ENCODE results near the gene GBP1.
A peak's percentile ranks its signal among the peaks of the same experiment; 100 is the strongest.

GBP1 gene

GRCh38 chr1:89100412-89100811 is 35.4 kb upstream of the GBP1 start:
- DNase-seq (ENCODE audit: low read depth): no peak
- TF ChIP-seq CTCF (conservative IDR thresholded peaks at IDR 0.05; ENCODE audit: low read depth, low read length): no peak
- H3K4me3 ChIP-seq (ENCODE audit: low read depth, low read length): no peak overlapping the region

GRCh38 chr1:89098857-89099256 is 33.8 kb upstream of the GBP1 start:
- TF ChIP-seq CTCF (conservative IDR thresholded peaks at IDR 0.05; ENCODE audit: low read depth, low read length): no peak
- no peak overlapping the region for H3K4me3 ChIP-seq (ENCODE audit: low read depth, low read length)
- no peak for DNase-seq (ENCODE audit: low read depth)

DNA sequence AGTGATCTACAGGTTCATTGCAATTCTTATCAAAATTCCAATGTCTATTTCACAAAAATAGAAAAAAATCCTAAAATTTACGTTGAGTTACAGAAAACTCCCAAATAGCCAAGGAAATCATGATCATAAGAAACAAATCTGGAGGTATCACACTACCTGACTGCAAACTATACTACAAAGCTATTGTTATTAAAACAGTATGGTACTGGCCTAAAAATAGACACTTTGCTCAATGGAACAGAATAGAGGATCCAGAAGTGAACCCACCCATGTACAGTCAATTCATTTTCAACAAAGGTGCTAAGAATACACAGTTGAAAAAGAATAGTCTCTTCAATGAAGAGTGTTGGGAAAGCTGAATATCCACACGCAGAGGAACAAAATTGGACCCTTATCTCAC is 30.7 kb upstream of the GBP1 start:
- no peak for DNase-seq (ENCODE audit: low read depth)
- TF ChIP-seq CTCF (conservative IDR thresholded peaks at IDR 0.05; ENCODE audit: low read depth, low read length): no peak
- no peak overlapping the region for H3K4me3 ChIP-seq (ENCODE audit: low read depth, low read length)

- DNase-seq (ENCODE audit: low read depth): no peak
- TF ChIP-seq CTCF (conservative IDR thresholded peaks at IDR 0.05; ENCODE audit: low read depth, low read length): no peak
These were observed 25.0 kb upstream of the GBP1 start for GRCh38 chr1:89089962-89090361.

DNA sequence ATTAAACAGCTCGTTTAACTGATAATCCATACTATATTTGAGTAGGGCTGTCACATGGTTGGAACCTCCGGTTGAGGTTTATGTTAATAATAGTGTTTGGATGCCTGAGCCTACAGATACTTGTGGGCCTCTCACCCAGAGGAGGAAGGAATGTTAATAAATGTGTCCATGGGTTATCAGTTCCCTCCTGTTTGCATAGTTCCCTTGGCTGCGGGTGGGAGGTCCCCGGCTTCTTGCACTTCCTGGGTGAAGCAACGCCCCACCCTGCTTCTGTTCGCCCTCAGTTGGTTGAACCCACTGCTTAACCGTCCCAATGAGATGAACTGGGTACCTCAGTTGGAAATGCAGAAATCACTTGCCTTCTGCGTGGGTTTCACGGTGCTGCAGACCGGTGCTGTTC is 23.6 kb upstream of the GBP1 start:
- H3K4me3 ChIP-seq (ENCODE audit: low read depth, low read length): no peak overlapping the region
- TF ChIP-seq CTCF (conservative IDR thresholded peaks at IDR 0.05; ENCODE audit: low read depth, low read length): no peak
- no peak for DNase-seq (ENCODE audit: low read depth)

More at GRCh38 chr1:89089962-89090361, 25.0 kb upstream of the GBP1 start:
- no peak overlapping the region for H3K4me3 ChIP-seq (ENCODE audit: low read depth, low read length)

- no peak for TF ChIP-seq CTCF (conservative IDR thresholded peaks at IDR 0.05; ENCODE audit: low read depth, low read length)
- H3K4me3 ChIP-seq (ENCODE audit: low read depth, low read length): no peak overlapping the region
- DNase-seq (ENCODE audit: low read depth): no peak
These were observed 22.2 kb upstream of the GBP1 start for GRCh38 chr1:89087241-89087640.

DNA sequence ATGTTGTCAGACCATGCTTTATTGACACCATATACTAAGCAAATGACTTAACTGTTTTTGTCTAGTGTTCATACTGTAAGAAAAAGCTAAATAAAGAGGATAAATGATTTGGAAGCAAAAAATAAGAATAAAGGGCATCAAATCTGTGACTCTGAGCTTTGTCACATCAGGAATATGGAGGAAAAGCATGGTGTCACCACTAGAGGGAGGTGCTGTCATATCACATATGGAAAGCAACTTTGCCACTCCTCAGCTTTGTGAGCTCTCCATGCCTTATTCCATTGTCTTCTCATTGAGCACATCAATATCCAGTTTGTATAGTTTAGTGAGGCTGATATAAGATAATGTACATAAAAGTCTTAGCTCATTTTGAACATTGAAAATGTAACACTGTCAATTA is 20.8 kb upstream of the GBP1 start:
- peak; percentile 75 for TF ChIP-seq CTCF (conservative IDR thresholded peaks at IDR 0.05; ENCODE audit: low read depth, low read length)
- H3K4me3 ChIP-seq (ENCODE audit: low read depth, low read length): no peak overlapping the region
- DNase-seq (ENCODE audit: low read depth): peak; percentile 75

Measured in choroid plexus epithelial cell (primary cell).